COLO829 (cell line): ENCODE measurements around the gene U2AF2.

Source experiments
- DNase-seq: peaks from one replicate; pipeline ENCODE4 v3.0.0; 2012; ENCODE audit warnings: low spot score

Gene U2AF2

DNA sequence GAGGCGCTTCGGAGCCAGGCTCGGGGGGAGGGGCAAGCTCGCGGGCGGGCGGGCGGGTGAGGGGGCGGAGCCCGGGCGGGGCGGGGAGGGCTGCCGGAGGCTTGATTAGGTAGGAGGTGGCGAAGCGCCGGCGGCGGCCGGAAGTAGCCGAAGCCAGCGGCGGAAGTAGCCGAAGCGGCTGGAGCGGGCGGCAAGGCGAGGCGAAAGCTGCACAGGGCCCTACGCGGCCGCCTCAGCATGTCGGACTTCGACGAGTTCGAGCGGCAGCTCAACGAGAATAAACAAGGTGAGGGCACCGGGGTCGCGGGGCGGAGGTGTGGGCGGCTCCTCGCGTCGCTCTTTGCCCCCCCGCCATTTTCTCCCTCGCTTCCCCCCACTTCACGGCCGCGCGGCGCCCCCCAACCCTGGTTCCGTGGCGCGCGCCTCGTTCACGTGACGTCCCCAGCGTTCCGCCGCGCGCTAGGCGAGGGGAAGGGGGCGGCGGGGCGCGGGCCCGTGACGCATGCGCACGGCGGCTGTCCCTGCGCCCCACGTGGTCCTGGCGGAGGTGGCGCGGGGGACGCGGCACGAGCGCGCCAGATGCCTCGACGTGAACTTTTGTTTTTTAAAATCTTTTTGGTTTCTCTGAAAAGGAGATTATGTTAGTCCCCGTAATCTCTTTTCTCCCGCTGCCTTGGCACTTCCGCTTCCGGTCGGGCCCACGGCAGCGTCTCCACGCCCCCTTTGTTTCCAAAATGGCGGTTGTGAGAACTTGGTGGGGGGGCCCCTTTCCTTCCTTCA lies at the start of gene U2AF2:
Gene U2AF2 (plus strand): TSS at position 168 of the 780 bp plus-strand sequence. CDS start 70 bp downstream, at position 238.
- DNase-seq: peak; percentile 94

DNA sequence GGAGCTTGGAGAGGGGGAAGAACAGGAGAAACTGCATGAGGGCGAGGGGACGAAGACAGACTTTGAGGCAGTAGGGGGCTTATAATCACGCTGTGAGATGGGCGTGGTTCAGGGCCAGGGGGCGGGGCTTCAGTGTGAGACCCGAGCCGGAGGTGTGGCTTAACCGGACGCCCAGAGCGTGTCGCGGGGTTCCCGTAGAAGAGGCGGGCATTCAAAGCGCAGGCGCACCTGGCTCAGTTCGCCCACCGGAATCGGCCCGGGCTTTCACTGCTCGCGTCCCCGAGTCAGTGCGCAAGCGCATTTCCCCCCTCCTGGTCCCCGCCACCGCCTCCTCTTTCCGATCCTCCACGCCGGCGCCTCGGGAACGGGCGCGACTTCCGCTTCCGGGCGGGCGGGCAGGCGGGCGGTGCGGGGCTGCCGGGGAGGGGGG lies 49.6 kb upstream of the U2AF2 start:
- DNase-seq: peak; percentile 94

DNA sequence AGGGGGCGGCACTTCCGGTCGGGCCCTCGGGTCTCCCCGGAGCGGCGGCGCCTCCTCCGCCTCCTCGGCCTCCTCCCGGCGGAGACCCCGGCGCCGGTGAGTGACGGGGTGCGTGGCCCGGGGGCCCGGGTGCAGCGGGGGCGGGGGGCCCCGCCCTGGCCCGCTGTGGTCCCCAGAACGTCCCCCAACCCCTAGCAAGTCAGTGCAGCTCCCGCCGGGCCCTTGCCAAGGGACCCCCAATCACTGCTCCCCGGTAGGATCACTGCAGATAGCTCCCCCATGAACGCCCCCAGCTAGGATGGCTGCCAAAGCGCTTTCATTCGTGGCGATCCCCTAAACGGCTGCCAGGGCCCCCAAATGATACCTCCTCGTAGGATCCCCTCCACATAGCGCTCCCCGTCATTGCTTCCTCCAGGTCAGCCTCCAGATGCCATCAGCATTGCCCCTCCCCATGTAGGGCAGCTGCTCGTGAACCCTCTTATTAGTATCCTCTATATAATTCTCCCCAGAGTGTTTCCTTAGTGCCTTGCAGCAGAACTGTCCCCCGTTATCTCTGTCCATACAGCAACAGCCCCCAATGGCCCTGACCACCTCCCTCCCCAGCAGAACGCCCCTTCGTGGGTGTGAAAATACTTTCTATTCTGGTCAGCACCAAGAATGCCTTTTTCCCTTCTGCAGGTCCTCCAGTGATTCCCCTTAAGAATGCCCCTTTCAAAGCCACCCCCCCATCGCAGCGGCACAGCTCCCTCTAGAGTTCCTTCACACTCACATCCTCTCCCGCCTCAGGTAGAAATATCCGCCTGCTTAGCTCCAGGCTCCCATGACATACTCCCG lies 49.0 kb upstream of the U2AF2 start, which contains the start of gene ZNF865:
Gene ZNF865 (plus strand): TSS at position 11 of the 834 bp plus-strand sequence. CDS start 7,972 bp downstream, outside the sequence.
- DNase-seq: peak; percentile 69

DNA sequence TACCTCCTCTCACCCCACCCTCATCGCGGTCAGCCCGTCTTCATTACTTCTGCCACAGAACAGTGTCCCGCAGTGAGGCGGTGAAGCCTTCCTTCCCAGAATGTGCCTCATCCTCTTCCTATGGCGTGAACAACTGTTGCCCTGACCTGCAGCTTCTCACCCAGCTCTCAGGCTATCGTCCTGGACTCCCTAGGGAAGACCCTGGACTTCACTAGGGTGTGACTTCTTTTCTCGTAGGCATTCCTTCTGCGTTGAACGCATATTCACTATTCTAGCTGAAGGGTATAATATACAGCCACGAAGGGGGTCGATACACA lies 48.4 kb upstream of the U2AF2 start:
- no peak for DNase-seq

DNA sequence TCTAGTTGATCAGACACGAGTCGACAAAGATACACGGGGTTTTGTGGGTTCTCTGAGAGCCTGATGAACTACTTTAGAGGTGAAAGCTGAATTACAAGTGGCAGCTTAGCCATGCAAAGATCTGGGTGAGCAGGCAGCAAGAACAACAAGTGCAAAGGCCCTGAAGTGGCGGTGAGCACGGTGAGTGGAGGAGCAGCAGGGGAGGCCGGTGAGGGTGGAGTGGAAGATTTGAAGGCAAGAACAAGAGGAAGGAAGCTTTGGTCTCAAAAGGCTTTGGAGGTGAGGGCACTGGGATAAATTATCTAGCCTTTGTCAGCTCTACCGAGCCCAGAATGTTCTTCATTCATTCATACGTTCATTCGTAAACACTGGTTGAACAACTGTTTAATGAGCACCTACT lies 48.0 kb upstream of the U2AF2 start:
- DNase-seq: no peak

DNA sequence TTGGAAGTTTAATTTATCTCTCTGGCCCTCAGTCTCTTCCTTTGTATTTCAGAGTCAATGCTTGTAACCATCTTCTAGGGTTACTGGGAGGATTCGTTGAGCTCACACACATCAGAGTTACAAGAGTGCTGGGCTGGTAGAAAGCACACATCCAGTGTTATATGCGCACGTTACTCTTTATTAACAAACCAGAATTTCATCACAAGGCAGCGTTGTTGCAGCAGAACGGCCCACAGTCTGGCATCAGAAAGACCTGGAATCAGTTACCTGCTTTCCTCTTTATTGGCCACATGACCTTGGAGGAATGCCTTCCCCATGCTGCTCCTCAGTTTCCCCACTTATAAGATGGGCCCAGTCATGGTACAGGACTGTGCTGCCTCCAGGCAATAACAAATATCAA lies 45.5 kb upstream of the U2AF2 start:
- DNase-seq: no peak

DNA sequence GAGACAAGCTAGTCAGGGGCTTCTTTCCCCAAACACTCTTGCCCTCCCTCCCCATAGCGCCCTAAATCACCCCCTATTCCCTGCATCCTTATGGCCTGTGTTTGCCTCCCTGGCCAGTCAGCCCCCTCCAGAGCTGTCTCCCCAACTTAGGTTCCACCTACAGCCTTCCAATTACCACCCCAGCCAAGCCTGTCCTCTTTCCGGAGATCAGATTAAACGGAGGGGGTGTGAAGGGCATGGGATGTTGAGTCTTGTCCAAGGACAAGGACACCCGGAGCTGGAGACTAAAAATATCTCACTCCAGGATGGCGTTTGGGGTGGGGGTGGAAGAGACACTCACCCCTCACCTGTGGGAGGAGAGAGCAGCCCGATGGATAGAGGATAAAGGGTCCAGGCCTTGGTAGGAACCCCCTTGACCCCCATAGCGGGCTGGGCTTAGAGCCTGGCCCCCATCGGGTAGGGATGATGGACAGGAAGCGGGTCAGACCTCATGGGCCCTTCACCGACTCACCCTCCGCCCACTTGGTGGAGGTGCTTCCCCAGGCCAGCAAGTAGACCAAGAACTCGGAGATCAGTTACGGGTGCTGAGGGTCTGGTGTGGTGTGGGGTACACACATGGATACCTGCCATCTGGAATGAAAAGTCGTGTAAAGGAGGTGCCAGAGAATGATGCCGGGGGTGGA lies 43.4 kb upstream of the U2AF2 start:
- no peak for DNase-seq

DNA sequence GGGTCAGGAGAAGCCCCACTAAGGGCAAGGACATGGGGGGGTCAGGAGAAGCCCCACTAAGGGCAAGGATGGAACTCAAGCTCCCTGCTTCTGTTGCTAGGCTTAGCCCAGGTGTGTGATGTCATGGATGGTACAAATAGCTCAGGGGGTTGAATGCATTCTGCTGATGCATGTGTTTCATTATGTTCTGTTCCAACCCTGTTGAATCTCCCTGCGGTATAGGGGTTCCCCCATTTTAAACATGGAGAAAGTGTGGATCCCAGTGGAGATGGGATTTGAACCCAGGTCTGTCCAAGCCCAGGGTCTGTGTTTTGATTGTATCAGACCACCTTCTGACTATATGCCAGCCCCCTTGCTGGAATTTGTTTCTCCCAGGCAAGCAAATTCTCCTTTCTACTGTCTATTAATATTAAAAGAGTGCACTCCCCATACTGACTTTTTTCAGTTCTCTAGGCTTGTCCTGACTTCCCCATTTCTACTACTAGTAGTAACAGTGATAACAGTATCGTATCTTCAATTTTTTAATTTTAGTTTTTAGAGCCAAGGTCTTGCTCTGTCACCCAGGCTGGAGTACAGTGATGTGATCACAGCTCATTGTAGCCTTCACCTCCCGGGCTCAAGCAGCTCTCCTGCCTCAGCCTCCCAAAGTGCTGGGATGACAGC lies 42.7 kb upstream of the U2AF2 start:
- no peak for DNase-seq

DNA sequence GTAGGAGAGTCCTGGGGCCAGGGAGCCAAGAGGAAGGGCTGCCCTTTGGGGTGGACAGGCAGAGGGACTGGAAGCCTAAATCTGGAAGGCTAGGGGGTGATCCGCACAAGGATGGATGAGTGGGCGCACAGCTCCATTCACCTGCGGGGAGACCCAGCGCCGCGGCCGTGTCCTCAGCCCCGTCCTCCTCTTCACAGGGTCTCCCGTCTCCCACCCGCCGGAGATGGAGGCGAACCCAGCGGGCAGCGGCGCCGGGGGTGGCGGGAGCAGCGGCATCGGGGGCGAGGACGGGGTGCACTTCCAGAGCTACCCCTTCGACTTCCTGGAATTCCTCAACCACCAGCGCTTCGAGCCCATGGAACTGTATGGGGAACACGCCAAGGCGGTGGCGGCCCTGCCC lies 41.4 kb upstream of the U2AF2 start:
- DNase-seq: no peak

DNA sequence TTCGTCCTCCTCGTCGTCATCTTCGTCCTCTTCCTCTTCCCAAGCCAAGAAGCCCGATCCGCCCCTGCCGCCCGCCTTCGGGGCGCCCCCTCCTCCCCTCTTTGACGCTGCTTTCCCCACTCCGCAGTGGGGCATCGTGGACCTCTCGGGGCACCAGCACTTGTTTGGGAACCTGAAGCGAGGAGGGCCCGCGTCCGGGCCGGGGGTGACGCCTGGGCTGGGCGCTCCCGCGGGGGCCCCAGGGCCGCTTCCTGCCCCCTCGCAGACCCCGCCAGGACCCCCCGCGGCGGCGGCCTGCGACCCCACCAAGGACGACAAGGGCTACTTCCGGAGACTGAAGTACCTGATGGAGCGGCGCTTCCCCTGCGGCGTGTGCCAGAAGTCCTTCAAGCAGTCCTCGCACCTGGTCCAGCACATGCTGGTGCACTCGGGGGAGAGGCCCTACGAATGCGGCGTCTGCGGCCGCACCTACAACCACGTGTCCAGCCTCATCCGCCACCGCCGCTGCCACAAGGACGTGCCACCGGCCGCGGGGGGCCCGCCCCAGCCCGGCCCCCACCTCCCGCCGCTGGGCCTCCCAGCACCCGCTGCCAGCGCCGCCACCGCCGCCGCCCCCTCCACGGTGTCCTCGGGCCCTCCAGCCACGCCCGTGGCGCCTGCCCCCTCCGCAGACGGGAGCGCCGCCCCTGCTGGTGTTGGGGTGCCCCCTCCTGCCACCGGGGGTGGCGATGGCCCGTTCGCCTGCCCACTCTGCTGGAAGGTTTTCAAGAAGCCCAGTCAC lies 40.7 kb upstream of the U2AF2 start:
- no peak for DNase-seq

DNA sequence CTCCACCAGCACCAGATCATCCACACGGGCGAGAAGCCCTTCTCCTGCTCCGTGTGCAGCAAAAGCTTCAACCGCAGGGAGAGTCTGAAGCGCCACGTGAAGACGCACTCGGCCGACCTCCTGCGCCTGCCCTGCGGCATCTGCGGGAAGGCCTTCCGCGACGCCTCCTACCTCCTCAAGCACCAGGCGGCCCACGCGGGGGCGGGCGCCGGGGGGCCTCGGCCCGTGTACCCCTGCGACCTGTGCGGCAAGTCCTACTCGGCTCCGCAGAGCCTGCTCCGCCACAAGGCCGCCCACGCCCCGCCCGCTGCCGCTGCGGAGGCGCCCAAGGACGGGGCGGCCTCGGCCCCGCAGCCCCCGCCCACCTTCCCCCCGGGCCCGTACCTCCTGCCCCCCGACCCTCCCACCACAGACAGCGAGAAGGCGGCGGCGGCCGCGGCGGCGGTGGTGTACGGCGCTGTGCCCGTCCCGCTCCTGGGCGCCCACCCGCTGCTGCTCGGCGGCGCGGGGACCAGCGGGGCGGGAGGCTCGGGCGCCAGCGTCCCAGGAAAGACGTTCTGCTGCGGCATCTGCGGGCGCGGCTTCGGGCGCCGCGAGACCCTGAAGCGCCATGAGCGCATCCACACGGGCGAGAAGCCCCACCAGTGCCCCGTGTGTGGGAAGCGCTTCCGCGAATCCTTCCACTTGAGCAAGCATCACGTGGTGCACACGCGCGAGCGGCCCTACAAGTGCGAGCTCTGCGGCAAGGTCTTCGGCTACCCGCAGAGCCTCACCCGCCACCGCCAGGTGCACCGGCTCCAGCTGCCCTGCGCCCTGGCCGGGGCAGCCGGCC lies 39.9 kb upstream of the U2AF2 start:
- DNase-seq: no peak

DNA sequence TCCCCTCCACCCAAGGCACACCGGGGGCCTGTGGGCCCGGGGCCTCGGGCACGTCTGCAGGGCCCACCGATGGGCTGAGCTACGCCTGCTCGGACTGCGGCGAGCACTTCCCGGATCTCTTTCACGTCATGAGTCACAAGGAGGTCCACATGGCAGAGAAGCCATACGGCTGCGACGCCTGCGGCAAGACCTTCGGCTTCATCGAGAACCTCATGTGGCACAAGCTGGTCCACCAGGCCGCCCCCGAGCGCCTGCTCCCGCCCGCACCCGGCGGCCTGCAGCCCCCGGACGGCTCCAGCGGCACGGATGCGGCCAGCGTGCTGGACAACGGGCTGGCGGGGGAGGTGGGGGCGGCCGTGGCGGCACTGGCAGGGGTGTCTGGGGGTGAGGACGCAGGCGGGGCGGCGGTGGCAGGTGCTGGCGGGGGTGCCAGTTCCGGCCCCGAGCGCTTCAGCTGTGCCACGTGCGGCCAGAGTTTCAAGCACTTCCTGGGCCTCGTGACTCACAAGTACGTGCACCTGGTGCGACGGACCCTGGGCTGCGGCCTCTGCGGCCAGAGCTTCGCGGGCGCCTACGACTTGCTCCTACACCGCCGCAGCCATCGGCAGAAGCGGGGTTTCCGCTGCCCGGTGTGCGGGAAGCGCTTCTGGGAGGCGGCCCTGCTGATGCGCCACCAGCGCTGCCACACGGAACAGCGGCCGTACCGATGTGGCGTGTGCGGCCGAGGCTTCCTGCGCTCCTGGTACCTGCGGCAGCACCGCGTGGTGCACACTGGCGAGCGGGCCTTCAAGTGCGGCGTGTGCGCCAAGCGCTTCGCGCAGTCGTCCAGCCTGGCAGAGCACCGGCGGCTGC lies 39.1 kb upstream of the U2AF2 start:
- no peak for DNase-seq

DNA sequence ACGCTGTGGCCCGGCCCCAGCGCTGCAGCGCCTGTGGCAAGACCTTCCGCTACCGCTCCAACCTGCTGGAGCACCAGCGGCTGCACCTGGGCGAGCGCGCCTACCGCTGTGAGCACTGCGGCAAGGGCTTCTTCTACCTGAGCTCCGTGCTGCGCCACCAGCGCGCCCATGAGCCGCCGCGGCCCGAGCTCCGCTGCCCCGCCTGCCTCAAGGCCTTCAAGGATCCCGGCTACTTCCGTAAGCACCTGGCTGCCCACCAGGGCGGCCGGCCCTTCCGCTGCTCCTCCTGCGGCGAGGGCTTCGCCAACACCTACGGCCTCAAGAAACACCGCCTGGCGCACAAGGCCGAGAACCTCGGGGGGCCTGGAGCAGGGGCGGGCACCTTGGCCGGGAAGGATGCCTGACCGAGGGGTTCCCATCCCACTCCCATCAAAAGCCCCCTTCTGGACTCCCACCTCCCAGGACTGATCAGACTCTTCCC lies 38.4 kb upstream of the U2AF2 start:
- no peak for DNase-seq

DNA sequence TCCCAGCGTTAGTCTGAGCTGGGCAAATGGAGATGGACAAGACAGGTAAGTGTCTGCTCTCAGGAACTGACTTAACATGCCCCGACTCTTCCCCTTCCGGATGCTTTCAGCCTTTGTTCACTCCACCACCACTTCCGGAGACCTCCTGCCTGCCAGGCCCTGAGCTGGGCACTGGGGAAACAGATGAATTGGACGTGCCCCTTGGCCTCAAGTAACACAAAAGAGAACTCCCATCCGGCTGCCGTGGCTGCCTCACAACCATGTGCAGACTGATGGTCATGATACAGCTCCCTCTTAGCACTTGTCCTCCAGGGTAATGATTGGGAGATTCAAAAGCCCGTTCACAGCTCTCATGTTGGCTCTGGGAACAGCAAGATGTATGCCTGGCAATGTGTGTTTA lies 37.4 kb upstream of the U2AF2 start:
- no peak for DNase-seq

DNA sequence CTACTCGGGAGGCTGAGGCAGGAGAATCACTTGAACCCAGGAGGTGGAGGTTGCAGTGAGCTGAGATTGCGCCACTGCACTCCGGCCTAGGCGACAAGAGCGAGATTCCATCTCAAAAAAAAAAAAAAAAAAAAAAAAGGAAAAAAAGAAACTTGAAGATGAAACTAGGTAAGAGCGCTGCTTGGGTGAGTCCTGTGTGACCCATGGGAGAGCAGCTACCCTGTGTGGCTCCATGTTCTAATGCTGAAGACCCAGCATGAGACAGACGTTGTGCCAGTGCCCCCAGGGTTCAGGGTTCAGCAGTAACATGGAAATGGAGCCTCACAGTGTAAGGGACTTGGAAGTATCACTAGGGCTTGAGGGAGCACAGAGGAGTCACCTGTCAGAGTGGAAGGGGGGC lies 36.4 kb upstream of the U2AF2 start:
- no peak for DNase-seq

DNA sequence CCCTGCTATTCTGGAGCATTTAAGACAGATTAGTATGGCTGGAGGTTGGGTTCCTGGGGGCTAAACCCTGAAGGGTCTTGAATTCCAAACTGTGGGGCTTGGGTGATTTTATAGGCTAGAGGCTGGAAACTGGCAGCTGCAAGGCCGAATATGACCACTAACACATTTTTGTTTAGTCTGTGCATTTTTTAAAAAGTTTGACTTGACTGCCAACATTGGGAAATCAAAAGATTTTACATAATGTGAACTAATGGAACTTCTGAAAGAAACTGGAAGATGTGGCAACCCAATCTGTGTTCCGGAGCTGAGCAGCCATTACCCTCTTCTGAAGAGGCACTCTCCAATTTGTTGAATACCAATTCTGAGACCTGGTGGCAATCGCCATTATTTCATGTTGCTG lies 35.5 kb upstream of the U2AF2 start:
- DNase-seq: no peak

DNA sequence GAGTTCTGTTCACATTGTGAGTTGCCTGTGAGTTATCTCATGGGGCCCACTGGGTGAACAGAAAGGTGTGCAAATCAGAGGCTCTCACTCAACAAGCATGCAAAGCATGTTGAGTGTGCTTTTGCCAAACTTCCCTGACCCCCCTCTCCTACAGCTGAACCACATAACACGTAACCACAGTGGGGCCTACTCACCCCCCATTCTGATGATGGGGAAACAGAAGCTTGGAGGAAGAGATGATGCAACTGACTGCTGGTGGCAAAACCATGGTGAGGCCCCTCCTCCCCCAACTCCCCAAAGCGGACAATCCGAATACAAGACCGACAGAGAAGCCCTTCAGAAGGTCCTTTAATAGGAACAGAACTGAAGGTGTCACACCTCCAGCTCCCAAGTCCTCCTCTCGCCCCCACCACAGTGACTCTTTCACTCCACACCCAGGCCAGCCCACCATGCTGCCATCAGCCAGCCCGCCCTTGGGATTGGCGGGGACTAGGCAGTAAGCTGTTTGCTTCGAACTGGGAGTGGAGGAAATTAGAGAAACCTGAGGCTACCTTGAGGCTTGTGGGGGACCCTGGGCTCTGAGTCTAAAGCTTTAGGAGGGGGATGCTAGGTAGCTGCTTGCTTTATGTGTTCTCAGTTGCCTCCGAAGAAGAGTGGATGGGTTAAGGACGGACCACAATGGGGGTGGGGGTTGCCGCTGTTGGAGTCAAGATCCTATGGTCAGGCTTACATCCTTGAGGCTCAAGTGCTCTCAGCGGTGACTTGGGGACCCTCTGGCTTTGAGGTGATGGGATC lies 34.2 kb upstream of the U2AF2 start:
- no peak for DNase-seq

DNA sequence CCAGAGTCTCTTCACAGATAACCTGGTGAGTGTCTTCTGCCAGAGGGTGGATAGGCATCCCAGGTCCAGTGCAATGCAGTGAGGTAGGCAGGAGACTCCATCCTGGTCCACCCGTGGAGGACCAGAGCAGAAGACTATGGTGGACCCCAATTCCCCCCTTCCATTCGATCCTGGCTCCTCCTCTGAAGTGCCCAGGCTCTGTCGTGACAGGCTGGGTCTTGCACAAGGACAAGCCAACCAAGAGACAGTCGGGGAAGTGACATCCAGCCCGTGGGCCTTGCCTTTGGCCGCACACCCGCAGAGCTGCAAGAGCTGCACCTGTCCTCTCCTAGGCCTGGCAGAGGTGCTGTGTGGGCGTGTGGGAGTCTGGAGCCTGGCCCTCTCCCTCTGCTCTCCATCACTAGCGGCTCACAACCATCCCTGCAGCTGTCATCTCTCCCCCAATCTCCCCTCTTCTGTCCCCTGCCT lies 33.6 kb upstream of the U2AF2 start:
- no peak for DNase-seq
